ENCODE results near the gene PLEKHG2. TPM values are rescaled to one million over a fixed set of nuclear protein-coding genes. Genes with fewer than 3 reads are reported as not detected.

Gene PLEKHG2
- polyA plus RNA-seq, 2 of the 4 experiments (the other 2 are of a cell fraction) = 21.6 to 41.7 TPM

DNA sequence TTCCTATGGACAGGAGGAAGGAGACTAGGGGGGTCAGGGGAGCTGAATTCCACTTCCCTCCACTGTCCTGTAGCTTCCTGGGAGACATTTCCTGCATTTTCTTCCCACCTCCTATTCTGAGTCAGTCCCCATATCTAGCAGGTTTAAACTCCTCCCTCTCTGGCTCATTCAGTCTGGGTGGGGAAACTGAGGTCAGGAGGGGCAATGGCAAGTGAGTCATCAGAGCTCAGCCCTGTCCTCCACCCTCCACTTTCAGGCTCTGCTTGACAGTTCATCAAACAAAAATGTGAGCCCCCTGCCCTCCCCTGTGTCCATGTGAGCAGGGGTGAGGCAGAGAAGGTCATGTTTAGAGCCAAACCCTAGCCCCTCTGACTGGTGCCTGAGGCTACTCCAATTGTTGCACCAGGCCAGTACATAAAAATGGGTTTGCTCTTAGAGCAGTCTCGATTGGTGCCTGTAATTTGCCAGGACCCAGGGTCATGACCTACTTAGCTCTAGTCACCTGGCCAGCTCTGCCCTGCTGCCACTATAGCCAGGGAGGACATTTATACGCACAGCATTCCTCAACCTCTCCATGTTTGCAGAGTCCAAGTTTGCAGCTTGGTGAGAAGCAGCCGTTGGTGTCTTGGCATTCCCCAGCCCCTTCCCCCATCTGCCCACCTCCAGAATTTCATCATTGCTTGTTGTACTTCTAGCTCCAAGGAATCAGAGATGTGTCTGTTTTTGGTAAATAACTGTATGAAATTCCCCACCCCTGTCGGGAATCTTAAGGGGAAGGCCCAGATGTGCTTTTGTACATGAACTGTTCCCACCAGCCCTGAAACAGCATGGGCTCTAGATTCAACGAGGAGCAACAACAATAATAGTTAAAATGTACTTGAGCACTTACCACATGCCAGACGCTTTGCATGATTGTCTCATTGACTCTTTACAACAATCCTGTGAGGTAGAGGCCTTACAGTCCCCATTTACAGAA is 49.5 kb upstream of the PLEKHG2 start:
- no peaks in the 10 kb centered on the region for H3K4me1 ChIP-seq
- DNase-seq (ENCODE audit: low read depth in 1 of 2, low spot score in 1 of 2) = no peak
- peak; percentile 3 to 10; a peak in 2 of 6 replicates for ATAC-seq
- no peak for TF ChIP-seq ZC3H11A (IDR thresholded peaks at IDR 0.05)
- no peak for TF ChIP-seq RCOR1 (IDR thresholded peaks at IDR 0.05; ENCODE audit: low read depth, low read length)
- no peak for FAIRE-seq
- CTCF ChIA-PET = interaction anchor here (0.6 to 4.2 kb wide), 15 partner anchors 10 to 344 kb away, joined by 3 to 19 read pairs (median 7); partner anchors contain the start of genes PLEKHG2 and SAMD4B
- H3K27ac ChIP-seq = no peak overlapping the region
- no peaks in the 10 kb centered on the region for H3K9me3 ChIP-seq
- no peak overlapping the region for H3K4me2 ChIP-seq
- POLR2A ChIA-PET = interaction anchor here (0.5 to 2.1 kb wide), 4 partner anchors 28 to 374 kb away, joined by 3 to 9 read pairs (median 6); partner anchors contain the start of genes MED29, PAF1 and ZFP36
- 68% methylated on average over 6 of the region's 6 CpGs for WGBS (ENCODE audit: missing lambda C conversion rate)
- H3K4me3 ChIP-seq = no peak overlapping the region

- no peak for FAIRE-seq
- Histone ChIP-seq H3K4me2 (no peak overlapping the region), H3K4me1 (no peaks in the 10 kb centered on the region), H3K27ac (no peak overlapping the region), H3K9me3 (no peaks in the 10 kb centered on the region), H3K4me3 (no peak overlapping the region)
- ChIA-PET POLR2A (no interaction called here), CTCF (interaction anchor here (0.6 to 4.0 kb wide), 9 partner anchors 8 to 242 kb away, joined by 3 to 19 read pairs (median 7); partner anchors contain the start of gene PLEKHG2)
- TF ChIP-seq FOSL2 (IDR thresholded peaks at IDR 0.05) (no peak), FOSL2 (CRISPR knock-in tag; IDR thresholded peaks at IDR 0.05) (no peak), MYC (IDR thresholded peaks at IDR 0.05; ENCODE audit: borderline replicate concordance, low read length) (no peak), FOXS1 (CRISPR knock-in tag; IDR thresholded peaks at IDR 0.05) (no peak), NR3C1 (IDR thresholded peaks at IDR 0.05) (no peak)
- TF ChIP-seq, protein P1, sequence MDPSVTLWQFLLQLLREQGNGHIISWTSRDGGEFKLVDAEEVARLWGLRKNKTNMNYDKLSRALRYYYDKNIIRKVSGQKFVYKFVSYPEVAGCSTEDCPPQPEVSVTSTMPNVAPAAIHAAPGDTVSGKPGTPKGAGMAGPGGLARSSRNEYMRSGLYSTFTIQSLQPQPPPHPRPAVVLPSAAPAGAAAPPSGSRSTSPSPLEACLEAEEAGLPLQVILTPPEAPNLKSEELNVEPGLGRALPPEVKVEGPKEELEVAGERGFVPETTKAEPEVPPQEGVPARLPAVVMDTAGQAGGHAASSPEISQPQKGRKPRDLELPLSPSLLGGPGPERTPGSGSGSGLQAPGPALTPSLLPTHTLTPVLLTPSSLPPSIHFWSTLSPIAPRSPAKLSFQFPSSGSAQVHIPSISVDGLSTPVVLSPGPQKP (IDR thresholded peaks at IDR 0.05; ENCODE audit: low read depth, low read length) = no peak
- TF ChIP-seq, protein P2, sequence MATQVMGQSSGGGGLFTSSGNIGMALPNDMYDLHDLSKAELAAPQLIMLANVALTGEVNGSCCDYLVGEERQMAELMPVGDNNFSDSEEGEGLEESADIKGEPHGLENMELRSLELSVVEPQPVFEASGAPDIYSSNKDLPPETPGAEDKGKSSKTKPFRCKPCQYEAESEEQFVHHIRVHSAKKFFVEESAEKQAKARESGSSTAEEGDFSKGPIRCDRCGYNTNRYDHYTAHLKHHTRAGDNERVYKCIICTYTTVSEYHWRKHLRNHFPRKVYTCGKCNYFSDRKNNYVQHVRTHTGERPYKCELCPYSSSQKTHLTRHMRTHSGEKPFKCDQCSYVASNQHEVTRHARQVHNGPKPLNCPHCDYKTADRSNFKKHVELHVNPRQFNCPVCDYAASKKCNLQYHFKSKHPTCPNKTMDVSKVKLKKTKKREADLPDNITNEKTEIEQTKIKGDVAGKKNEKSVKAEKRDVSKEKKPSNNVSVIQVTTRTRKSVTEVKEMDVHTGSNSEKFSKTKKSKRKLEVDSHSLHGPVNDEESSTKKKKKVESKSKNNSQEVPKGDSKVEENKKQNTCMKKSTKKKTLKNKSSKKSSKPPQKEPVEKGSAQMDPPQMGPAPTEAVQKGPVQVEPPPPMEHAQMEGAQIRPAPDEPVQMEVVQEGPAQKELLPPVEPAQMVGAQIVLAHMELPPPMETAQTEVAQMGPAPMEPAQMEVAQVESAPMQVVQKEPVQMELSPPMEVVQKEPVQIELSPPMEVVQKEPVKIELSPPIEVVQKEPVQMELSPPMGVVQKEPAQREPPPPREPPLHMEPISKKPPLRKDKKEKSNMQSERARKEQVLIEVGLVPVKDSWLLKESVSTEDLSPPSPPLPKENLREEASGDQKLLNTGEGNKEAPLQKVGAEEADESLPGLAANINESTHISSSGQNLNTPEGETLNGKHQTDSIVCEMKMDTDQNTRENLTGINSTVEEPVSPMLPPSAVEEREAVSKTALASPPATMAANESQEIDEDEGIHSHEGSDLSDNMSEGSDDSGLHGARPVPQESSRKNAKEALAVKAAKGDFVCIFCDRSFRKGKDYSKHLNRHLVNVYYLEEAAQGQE (IDR thresholded peaks at IDR 0.05) = no peak
- ATAC-seq = no peak; a peak in 2 of 6 replicates
- 86% methylated on average over 5 of the region's 5 CpGs for WGBS (ENCODE audit: missing lambda C conversion rate)
- DNase-seq (ENCODE audit: low read depth in 1 of 2, low spot score in 1 of 2) = no peak
Measured at GRCh38 chr19:39363901-39364457, 48.5 kb upstream of the PLEKHG2 start.

- FAIRE-seq = peak; percentile 43
Measured at GRCh38 chr19:39365531-39365930, 46.9 kb upstream of the PLEKHG2 start.

More at GRCh38 chr19:39365531-39365930, 46.9 kb upstream of the PLEKHG2 start:
- ChIA-PET POLR2A (interaction anchor here (1.7 kb wide), 1 partner anchor 23 kb away, joined by 8 read pairs; the partner anchor contains the start of gene SAMD4B), CTCF (interaction anchor here (0.9 to 3.3 kb wide), 7 partner anchors 9 to 47 kb away, joined by 3 to 13 read pairs (median 6); partner anchors contain the start of gene PLEKHG2)
- WGBS (ENCODE audit: missing lambda C conversion rate) = 98% methylated on average over 1 of the region's 1 CpG
- H3K27ac ChIP-seq = no peak overlapping the region
- H3K4me3 ChIP-seq = no peak overlapping the region
- ATAC-seq (no peak), DNase-seq (ENCODE audit: low read depth in 1 of 2, low spot score in 1 of 2) (no peak)
- no peak for TF ChIP-seq RNF2 (IDR thresholded peaks at IDR 0.05; ENCODE audit: borderline replicate concordance, low read depth)
- no peak for TF ChIP-seq CHD4 (IDR thresholded peaks at IDR 0.05; ENCODE audit: borderline replicate concordance)
- no peak for TF ChIP-seq MAZ (IDR thresholded peaks at IDR 0.05; ENCODE audit: borderline replicate concordance, low read depth, low read length)
- no peak for TF ChIP-seq RAD21 (conservative IDR thresholded peaks at IDR 0.05 in 1 of 2, IDR thresholded peaks at IDR 0.05 in 1 of 2)
- no peak for TF ChIP-seq CEBPB (IDR thresholded peaks at IDR 0.05)
- TF ChIP-seq MYC (IDR thresholded peaks at IDR 0.05; ENCODE audit: borderline replicate concordance, low read length) = no peak
- TF ChIP-seq ZC3H11A (IDR thresholded peaks at IDR 0.05) = no peak
- no peak for TF ChIP-seq KDM5A (IDR thresholded peaks at IDR 0.05)
- TF ChIP-seq KDM1A (IDR thresholded peaks at IDR 0.05; ENCODE audit: low read depth) = no peak
- TF ChIP-seq NFE2L2 (conservative IDR thresholded peaks at IDR 0.05; ENCODE audit: low read length) = no peak
- TF ChIP-seq BHLHE40 (IDR thresholded peaks at IDR 0.05; ENCODE audit: low read depth, low read length) = no peak
- no peak overlapping the region for H3K4me2 ChIP-seq
- no peaks in the 10 kb centered on the region for H3K4me1 ChIP-seq
- no peaks in the 10 kb centered on the region for H3K9me3 ChIP-seq

Measured in A549 (cell line).